ENCODE measurements around the gene SAFB. TPM values are rescaled to one million over a fixed set of nuclear protein-coding genes. Genes with fewer than 3 reads are reported as not detected.

The SAFB gene
- total and polyA plus RNA-seq, 2 of the 4 experiments (the other 2 are of a cell fraction) = 18.5 to 41.2 TPM

DNA sequence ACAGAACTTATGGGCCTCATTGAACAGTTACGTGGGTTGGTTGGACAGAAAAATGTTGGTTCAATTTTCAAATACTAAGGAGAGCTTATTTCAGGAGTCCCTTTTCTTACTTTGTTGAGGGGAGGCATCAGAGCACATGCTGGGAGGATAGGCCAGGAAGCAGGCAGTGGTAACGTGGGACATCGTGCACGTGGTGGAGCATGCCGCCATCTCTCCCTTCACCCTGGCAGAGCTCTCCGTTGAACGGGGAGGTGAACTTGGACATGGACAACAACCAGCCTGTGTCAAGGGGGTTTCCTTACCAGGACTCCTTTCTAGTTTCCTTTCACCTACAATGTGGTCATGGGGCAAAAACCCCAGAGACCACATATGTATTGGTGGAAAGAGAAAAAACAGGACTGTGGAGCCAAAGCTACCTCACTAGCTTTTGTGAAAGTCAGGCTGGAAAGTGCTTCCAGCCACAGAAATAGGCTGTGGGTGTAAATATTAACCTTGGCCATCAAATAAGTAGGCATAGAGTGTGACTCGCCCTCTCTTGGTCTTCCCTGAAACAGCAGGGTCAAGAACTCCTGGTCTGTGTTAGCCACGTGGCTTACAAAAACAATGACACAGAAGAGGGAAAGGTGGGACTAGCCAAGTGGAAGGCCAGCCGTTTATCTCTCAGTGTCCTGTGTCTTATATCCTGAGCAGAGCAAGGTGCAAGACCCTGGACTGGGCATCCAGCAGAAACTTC is 43.1 kb downstream of the SAFB start:
- Histone ChIP-seq H3K9me3 (ENCODE audit: control insufficient read depth, insufficient read depth, low read length) (no peaks in the 10 kb centered on the region), H2AK5ac (ENCODE audit: low read depth, low read length) (no peak overlapping the region), H3K4me1 (ENCODE audit: control insufficient read depth, insufficient read depth, low read length) (no peaks in the 10 kb centered on the region), H2BK15ac (ENCODE audit: low read depth, low read length) (no peak overlapping the region), H3K18ac (ENCODE audit: low read depth, low read length) (no peak overlapping the region), H3K27ac (ENCODE audit: insufficient read depth, low read length) (no peak overlapping the region), H3K4ac (ENCODE audit: low read depth, low read length) (no peak overlapping the region), H4K20me1 (ENCODE audit: insufficient read depth, low read length) (peaks cover 35% of the 10 kb centered on the region), H3K79me1 (ENCODE audit: low read depth in 1 of 2, low read length in 2 of 2) (peaks cover 3 to 58% of the 10 kb centered on the region in 2 experiments; a peak in 3 of 4 replicates), H3K4me2 (ENCODE audit: low read depth, low read length) (no peak overlapping the region), H3K9me1 (ENCODE audit: insufficient read depth, low read length) (peaks cover 6% of the 10 kb centered on the region; the same call in 1 of the 2 replicates), H3K23ac (ENCODE audit: low read depth, low read length) (no peak overlapping the region), H4K91ac (ENCODE audit: insufficient read depth, low read depth, low read length) (no peak overlapping the region), H2AK9ac (replicated peaks; ENCODE audit: low read depth, low read length, poor library complexity) (no peak overlapping the region), H3K4me3 (ENCODE audit: insufficient read depth, low read depth, low read length) (no peak overlapping the region), H2BK20ac (ENCODE audit: low read depth, low read length) (no peak overlapping the region), H4K8ac (ENCODE audit: low read depth in 2 of 2, low read length in 2 of 2) (no peak overlapping the region), H2AFZ (replicated peaks; ENCODE audit: low read length, poor library complexity) (no peak overlapping the region), H3K56ac (ENCODE audit: extremely low read depth, insufficient read depth, low read length) (no peak overlapping the region), H3K14ac (replicated peaks; ENCODE audit: low read depth, low read length) (no peak overlapping the region), H2BK5ac (ENCODE audit: low read depth, low read length, poor library complexity, severe bottlenecking) (no peak overlapping the region), H3K27me3 (ENCODE audit: control insufficient read depth, insufficient read depth, low read length) (no peaks in the 10 kb centered on the region), H3K36me3 (ENCODE audit: control insufficient read depth, insufficient read depth, low read length) (peaks cover 76% of the 10 kb centered on the region), H4K5ac (ENCODE audit: low read depth, low read length) (no peak overlapping the region), H2BK120ac (ENCODE audit: low read depth, low read length) (no peak overlapping the region), H3K9ac (ENCODE audit: low read depth, low read length) (no peak overlapping the region)
- DNase-seq = peak; percentile 84
- intact Hi-C loops (cut with micrococcal nuclease) (loop anchor here (5.0 kb wide), 1 partner anchor 44 kb away; the partner anchor contains the start of genes SAFB and SAFB2), in situ Hi-C loops (cut with MboI; ENCODE audit: low sequenced_read_pairs) (no loop called here), dilution Hi-C loops (cut with HindIII; ENCODE audit: low sequenced_read_pairs, unreplicated experiment) (no loop called here)
- CTCF ChIA-PET = no interaction called here
- BruUV-seq (replicated peaks) = no TSS peak
- peak; percentile 85 for ATAC-seq (ENCODE audit: low read depth)
- TF ChIP-seq SMC3 (IDR thresholded peaks at IDR 0.05; ENCODE audit: low read depth, low read length) (peak; percentile 25; the same call in 1 of the 2 replicates), FOS (IDR thresholded peaks at IDR 0.05; ENCODE audit: low read depth, low read length) (no peak), CEBPB (IDR thresholded peaks at IDR 0.05; ENCODE audit: low read depth, low read length) (no peak), MAFK (IDR thresholded peaks at IDR 0.05; ENCODE audit: low read depth, low read length) (no peak), BHLHE40 (IDR thresholded peaks at IDR 0.05; ENCODE audit: low read depth, low read length) (no peak), MXI1 (IDR thresholded peaks at IDR 0.05; ENCODE audit: borderline replicate concordance, low read depth, low read length) (peak; percentile 66; the same call in 1 of the 2 replicates), RFX5 (IDR thresholded peaks at IDR 0.05; ENCODE audit: low read depth, low read length) (no peak), RCOR1 (IDR thresholded peaks at IDR 0.05; ENCODE audit: insufficient replicate concordance, low read length) (no peak), POLR2A (IDR thresholded peaks at IDR 0.05; ENCODE audit: low read depth, low read length) (no peak), RAD21 (IDR thresholded peaks at IDR 0.05; ENCODE audit: low read length) (0 out of 2 replicates have a peak, but pooled peaks have one; percentile 17), CHD1 (IDR thresholded peaks at IDR 0.05; ENCODE audit: low read depth, low read length) (no peak)
- TF ChIP-seq, protein P1, sequence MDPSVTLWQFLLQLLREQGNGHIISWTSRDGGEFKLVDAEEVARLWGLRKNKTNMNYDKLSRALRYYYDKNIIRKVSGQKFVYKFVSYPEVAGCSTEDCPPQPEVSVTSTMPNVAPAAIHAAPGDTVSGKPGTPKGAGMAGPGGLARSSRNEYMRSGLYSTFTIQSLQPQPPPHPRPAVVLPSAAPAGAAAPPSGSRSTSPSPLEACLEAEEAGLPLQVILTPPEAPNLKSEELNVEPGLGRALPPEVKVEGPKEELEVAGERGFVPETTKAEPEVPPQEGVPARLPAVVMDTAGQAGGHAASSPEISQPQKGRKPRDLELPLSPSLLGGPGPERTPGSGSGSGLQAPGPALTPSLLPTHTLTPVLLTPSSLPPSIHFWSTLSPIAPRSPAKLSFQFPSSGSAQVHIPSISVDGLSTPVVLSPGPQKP (IDR thresholded peaks at IDR 0.05; ENCODE audit: borderline replicate concordance, low read depth, low read length) = no peak
- TF ChIP-seq, protein P2, sequence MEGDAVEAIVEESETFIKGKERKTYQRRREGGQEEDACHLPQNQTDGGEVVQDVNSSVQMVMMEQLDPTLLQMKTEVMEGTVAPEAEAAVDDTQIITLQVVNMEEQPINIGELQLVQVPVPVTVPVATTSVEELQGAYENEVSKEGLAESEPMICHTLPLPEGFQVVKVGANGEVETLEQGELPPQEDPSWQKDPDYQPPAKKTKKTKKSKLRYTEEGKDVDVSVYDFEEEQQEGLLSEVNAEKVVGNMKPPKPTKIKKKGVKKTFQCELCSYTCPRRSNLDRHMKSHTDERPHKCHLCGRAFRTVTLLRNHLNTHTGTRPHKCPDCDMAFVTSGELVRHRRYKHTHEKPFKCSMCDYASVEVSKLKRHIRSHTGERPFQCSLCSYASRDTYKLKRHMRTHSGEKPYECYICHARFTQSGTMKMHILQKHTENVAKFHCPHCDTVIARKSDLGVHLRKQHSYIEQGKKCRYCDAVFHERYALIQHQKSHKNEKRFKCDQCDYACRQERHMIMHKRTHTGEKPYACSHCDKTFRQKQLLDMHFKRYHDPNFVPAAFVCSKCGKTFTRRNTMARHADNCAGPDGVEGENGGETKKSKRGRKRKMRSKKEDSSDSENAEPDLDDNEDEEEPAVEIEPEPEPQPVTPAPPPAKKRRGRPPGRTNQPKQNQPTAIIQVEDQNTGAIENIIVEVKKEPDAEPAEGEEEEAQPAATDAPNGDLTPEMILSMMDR (conservative IDR thresholded peaks at IDR 0.05; ENCODE audit: low read depth, low read length) = peak; percentile 40
- TF ChIP-seq, protein P3, sequence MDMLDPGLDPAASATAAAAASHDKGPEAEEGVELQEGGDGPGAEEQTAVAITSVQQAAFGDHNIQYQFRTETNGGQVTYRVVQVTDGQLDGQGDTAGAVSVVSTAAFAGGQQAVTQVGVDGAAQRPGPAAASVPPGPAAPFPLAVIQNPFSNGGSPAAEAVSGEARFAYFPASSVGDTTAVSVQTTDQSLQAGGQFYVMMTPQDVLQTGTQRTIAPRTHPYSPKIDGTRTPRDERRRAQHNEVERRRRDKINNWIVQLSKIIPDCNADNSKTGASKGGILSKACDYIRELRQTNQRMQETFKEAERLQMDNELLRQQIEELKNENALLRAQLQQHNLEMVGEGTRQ (IDR thresholded peaks at IDR 0.05; ENCODE audit: low read depth, low read length) = peak; percentile 78
- POLR2A ChIA-PET (ENCODE audit: unreplicated experiment) = no interaction called here
- 85% methylated on average over 5 of the region's 10 CpGs; no CpG with 5 or more reads in 1 of the 2 experiments for WGBS, 2 experiments (ENCODE audit: extremely low coverage in 2 of 2, insufficient read length in 1 of 2)
